GM18508 (cell line): ENCODE results near the gene EPDR1.

Experiments
- ATAC-seq: cut with Tn5 transposase; IDR thresholded peaks from one replicate; pipeline ENCODE4 v1.9.1; 2021; ENCODE audit warnings: moderate number of reproducible peaks; ENCODE audit not compliant: insufficient read depth, unreplicated experiment

EPDR1 gene

GRCh38 chr7:37973915-37974314 lies 53.5 kb downstream of the EPDR1 start:
- no peak for ATAC-seq

DNA sequence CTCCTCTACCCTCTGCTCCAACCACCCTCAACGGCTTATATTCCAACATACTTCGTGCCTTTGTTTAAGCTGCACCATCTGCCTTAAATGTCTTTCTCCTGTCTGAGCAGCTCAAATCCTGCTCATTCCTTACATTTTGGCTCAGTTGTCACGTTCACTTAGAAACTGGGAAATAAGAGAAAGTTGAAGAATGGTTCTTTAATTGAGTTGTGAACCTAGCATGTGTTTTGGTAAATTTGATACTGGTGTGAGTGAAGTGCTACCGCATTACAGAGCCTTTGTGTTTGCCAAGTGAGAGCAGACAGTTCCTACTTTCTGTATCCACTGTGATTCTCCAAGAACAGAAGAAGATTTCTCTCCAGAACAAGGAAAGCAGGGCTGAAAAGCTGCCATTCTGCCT lies 54.3 kb downstream of the EPDR1 start:
- no peak for ATAC-seq

DNA sequence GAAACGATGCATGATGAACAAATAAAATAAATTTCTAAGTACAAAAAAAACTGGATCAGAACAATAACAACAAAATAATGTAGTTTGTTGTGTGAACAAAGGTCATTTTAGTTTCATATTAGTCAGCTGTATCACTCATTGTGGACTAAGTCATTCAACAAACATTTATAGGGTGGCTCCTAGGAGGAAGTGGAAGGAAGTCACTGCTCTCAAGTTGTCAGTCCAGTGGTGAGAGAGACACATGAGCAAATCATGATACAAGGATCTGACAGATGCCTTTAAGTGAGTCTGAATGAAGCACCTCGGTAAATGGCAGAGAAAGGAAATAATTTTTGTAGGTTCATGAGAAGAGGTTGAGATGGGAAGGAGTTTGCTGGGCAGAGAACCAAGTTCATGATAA lies 56.8 kb downstream of the EPDR1 start:
- no peak for ATAC-seq

- no peak for ATAC-seq
Measured at GRCh38 chr7:37981664-37982063, 61.2 kb downstream of the EPDR1 start.

- no peak for ATAC-seq
Measured at GRCh38 chr7:37982423-37982822, 62.0 kb downstream of the EPDR1 start.

DNA sequence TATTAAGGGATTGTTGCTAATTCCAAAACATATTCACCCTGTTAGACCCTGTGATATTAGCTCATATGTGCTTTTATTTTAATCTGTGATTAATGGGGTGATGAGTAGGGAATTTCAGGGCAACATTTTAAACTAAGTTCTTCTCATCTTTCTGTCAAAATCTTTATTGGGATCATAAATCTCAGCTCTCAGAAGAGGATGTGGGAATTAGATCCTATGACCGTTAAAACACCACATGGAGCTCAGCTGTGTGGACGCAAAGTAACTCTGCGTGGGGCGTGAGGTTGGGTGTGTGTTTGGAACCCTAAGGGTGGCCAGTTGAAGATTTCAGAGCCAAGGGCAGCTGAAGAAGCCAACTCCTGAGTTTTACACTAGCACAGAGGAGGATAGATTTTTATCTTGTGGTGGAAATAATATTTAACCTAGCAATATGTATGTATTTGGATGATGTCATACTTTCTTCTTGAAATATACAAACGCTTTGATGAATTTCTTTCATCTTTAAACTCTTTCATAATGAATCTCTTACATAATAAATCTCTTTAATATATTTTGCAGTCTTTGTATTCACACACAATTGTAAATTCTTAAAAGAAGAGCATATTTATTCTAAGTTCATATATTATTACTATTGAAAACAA lies 64.4 kb downstream of the EPDR1 start:
- no peak for ATAC-seq

GRCh38 chr7:37986908-37987330 lies 66.5 kb downstream of the EPDR1 start:
- ATAC-seq, result no peak

DNA sequence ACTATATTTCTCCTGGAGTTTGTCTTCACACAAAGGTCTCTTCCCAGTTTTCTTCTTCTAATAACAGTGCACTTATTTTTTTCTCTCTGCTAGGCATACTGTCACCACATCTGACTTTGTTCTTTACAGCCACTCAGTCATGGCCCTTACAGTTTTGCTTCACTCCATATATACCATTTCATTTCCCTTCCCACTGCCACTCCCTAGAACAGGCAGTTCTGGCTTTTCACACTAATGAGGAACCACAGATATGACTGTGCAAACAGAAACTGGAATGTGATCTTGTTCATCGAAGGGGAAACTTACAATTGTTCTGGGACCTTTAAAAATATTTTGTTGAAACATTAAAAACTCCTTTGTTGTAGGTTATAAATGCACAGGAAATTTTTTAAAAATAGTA lies 67.3 kb downstream of the EPDR1 start:
- ATAC-seq, result no peak

DNA sequence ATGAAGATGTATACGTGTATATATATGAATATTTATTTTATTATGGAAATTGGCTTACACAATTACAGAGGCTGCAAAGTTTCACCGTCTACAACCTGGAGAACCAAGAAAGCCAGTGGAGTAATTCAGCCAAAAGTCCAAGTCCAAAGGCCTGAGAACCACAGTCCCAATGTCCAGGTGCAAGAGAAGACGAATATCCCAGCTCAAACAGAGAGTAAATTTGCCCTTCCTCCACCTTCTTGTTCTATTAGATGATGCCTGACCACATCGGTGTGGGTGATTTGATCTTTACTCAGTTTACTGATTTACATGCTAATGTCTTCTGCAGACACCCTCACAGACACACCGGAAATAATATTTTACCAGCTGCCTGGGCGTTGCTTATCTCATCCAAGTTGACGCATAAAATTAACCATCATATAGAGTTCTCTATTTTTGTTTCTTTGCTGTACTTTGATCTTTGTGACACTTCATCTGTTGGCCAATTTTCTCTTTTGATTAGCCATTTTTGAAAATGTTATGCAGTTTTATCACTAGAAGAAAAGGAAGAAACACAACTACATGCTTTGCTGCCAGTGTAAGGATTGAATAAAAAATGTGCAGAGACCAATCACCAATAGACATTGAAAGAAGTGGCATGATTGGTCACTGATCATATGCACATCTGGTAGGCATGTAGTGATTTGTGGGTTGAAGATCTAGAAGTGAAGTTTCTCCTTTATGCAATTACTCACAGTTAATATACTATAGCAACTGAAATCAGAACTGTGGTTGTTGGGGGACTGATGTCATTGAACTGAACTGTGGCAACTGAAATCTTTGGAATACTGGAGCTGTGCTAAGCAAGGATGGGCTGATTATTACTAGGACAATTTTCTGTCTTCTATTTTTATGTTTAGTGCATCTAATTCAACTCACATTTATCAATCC lies 68.5 kb downstream of the EPDR1 start:
- no peak for ATAC-seq

DNA sequence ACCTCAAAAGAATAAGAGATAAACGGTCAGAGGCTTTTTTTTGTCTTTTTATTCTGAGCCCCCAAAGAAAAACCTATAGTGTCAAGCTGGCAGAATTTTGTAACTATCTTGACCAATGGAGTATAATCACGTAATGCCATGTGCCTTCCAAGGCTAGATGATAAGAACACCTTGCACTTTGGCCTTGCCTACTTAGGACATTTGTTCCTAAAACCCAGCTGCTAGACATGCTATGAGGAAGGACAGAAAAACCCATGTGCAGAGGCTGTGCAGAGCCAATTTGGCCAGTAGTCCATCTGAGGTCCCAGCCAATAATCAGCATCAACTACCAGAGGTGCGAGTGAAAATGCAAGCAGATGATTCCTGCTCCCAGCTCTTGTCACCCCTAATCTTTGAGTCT lies 69.9 kb downstream of the EPDR1 start:
- ATAC-seq, result no peak

GRCh38 chr7:37993060-37993501 lies 72.6 kb downstream of the EPDR1 start:
- ATAC-seq, result no peak

DNA sequence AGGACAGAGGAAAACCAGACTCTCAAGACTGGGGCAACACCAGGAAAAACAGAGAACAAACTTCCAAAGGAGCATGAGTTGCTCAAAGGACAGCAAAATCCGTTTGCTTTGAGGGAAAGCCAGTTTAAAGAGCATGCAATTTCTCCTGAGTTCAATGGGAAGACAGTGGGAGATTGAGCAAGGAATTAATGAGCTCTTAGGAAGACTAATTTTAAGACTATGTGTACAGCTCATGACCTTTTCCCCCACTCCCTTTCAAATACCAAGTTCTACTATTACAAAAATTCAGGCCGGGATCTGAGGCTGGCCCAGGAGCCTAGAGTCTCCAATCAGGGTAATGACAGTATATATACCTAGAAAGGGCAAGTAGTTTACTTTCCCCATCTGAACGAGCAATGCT lies 79.2 kb downstream of the EPDR1 start:
- no peak for ATAC-seq

DNA sequence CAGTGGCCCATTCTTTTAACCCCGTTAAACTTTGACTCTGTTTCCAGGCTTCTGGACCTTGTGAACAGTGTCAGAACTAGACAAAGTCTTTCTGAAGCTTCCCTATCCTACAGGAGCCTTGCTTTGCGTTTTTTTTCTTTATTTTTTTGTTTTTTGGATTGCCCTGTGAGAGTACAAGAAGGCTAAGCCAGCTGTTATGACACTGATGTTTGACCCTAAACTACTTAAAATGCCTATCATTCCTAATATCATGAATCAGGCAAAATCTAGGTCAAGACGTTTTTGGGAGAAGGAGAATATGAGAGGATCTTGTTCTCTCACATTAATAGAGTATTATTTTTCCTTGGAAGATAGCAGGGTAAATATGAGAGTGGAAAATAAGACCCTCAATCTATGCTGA lies 79.8 kb downstream of the EPDR1 start:
- ATAC-seq, result no peak
